ENCODE measurements around the gene SLAMF9.

DNA sequence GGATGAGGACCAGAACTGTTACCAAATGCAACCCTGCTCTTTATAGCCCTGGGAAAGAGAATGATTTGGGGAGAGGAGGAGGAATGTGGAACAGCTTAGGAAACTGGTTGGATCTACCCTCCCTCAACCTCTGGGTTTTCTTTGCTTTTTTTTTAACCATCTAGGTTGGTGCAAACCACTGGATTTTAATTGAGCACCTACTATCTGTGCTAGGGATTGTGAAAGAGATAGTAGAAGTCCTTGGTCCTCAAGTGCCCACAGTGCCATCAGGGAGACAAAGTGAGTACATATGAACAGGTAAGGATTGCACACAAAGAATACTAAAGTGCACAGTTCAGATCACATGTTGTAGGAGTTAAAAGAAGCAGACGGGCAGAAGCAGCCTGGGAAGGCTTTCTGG, 33.4 kb downstream of the SLAMF9 start:
- TF ChIP-seq EZH2 (IDR thresholded peaks at IDR 0.05; ENCODE audit: insufficient read depth, poor library complexity, severe bottlenecking): no peak
- TF ChIP-seq EZH2phosphoT487 (IDR thresholded peaks at IDR 0.05; ENCODE audit: insufficient read depth, low read depth): no peak
